HCT116 (cell line): Measurements from ENCODE around the gene MAP3K5. TPM values are rescaled to one million over a fixed set of nuclear protein-coding genes. Genes with fewer than 3 reads are reported as not detected.

Experiments
- ATAC-seq: fragments of 200-7000 bp; cut with Tn5 transposase; 2 replicates; pipeline ENCODE4 v1.9.1; 2020; ENCODE audit warnings: mild to moderate bottlenecking, moderate library complexity
- BruUV-seq: library from RNA; stranded (reverse); fragments of 400-500 nt; replicated peaks from 2 replicates; lab custom pipeline; 2021; lab: Mats Ljungman, UMichigan
- CTCF ChIA-PET: fragments of 300-600 bp; sonication (Branson Sonifier 250); formaldehyde crosslinking; loops from one replicate; lab custom pipeline; 2021; ENCODE audit warnings: antibody characterized with exemption; lab: Charles Lee
- POLR2A ChIA-PET: fragments of 300-600, 350-600 bp; sonication (Branson Sonifier 250); formaldehyde crosslinking; loops from one replicate; lab custom pipeline; 2021; ENCODE audit warnings: antibody characterized with exemption; lab: Charles Lee
- RAD21 ChIA-PET, 2 experiments: fragments of 300-600 bp; sonication (Branson Sonifier 250); formaldehyde crosslinking; loops; one replicate each; lab custom pipeline; 2023; ENCODE audit warnings: low total read pairs in 2 of 2; ENCODE audit not compliant: uncharacterized antibody in 2 of 2, unreplicated experiment in 2 of 2, low non-redundant PET in 1 of 2; lab: Charles Lee
- DNase-seq: peaks from one replicate; pipeline ENCODE4 v3.0.0-alpha.2; 2010; ENCODE audit warnings: low read depth, low spot score
- H2AFZ ChIP-seq: fragments of 200-600 bp; shearing (Covaris generic), sonication (generic); 2 replicates; pipeline ENCODE4 v1.6.1; 2017; ENCODE audit warnings: low read depth, mixed run types, mixed read lengths, antibody characterized with exemption, low read length; ENCODE audit not compliant: poor library complexity, severe bottlenecking
- H3K27ac ChIP-seq: 2 replicates; pipeline ENCODE4 v1.5.1; 2012; ENCODE audit warnings: low read depth, low read length
- H3K27me3 ChIP-seq: fragments of 200-600 bp; sonication (generic); 2 replicates; pipeline ENCODE4 v1.6.1; 2016; ENCODE audit warnings: mixed run types, low read length, mixed read lengths; ENCODE audit not compliant: insufficient read depth
- H3K36me3 ChIP-seq, 2 experiments: fragments of 200-500 bp in 1 of 2; fragments of 200-600 bp in 1 of 2; sonication (Bioruptor generic) in 1 of 2; sonication (generic) in 1 of 2; 2 replicates each; pipeline versions ENCODE4 v1.5.1 to v1.6.1; 2014 to 2016; ENCODE audit warnings: low read length in 2 of 2, inconsistent platforms in 1 of 2, mixed read lengths in 1 of 2, mixed run types in 1 of 2; ENCODE audit not compliant: insufficient read depth in 2 of 2, control insufficient read depth in 1 of 2
- H3K4me1 ChIP-seq, 2 experiments: fragments of 200-600 bp in 1 of 2; sonication (generic) in 1 of 2; 2 replicates each; pipeline versions ENCODE4 v1.5.1 to v1.6.1; 2012 to 2017; ENCODE audit warnings: low read length in 2 of 2, inconsistent platforms in 1 of 2, mild to moderate bottlenecking in 1 of 2, mixed read lengths in 1 of 2, mixed run types in 1 of 2, moderate library complexity in 1 of 2; ENCODE audit not compliant: insufficient read depth in 2 of 2, control insufficient read depth in 1 of 2
- H3K4me2 ChIP-seq: fragments of 200-600 bp; sonication (generic); 2 replicates; pipeline ENCODE4 v1.6.1; 2017; ENCODE audit warnings: mixed run types, low read length, mixed read lengths
- H3K4me3 ChIP-seq, 2 experiments: fragments of 200-600 bp in 1 of 2; sonication (generic) in 1 of 2; replicated peaks in 1 of 2; 2 replicates each; pipeline ENCODE4 v1.5.1; 2011 to 2016; ENCODE audit warnings: low read length in 2 of 2, control low read depth in 1 of 2, low read depth in 1 of 2, mild to moderate bottlenecking in 1 of 2, mixed read lengths in 1 of 2, mixed run types in 1 of 2
- H3K79me2 ChIP-seq: fragments of 200-600 bp; sonication (generic); 2 replicates; pipeline ENCODE4 v1.6.1; 2017; ENCODE audit warnings: mild to moderate bottlenecking, mixed run types, low read length, moderate library complexity, mixed read lengths; ENCODE audit not compliant: insufficient read depth
- H3K9ac ChIP-seq: fragments of 200-600 bp; sonication (generic); 2 replicates; pipeline ENCODE4 v1.6.1; 2016; ENCODE audit warnings: low read length, mixed read lengths
- H3K9me2 ChIP-seq: fragments of 200-600 bp; sonication (generic), shearing (Covaris generic); 2 replicates; pipeline ENCODE4 v1.6.1; 2017; ENCODE audit warnings: mixed run types, mild to moderate bottlenecking, moderate library complexity; ENCODE audit not compliant: insufficient read depth
- H3K9me3 ChIP-seq, 2 experiments: fragments of 200-500 bp in 1 of 2; fragments of 200-600 bp in 1 of 2; sonication (Bioruptor generic) in 1 of 2; sonication (generic) in 1 of 2; 2 replicates each; pipeline ENCODE4 v1.6.1; 2014 to 2017; ENCODE audit warnings: low read length in 2 of 2, mixed read lengths in 2 of 2, inconsistent platforms in 1 of 2, low read depth in 1 of 2, mild to moderate bottlenecking in 1 of 2, mixed run types in 1 of 2, moderate library complexity in 1 of 2; ENCODE audit not compliant: control insufficient read depth in 1 of 2, insufficient read depth in 1 of 2
- H4K20me1 ChIP-seq: fragments of 200-600 bp; sonication (generic), shearing (Covaris generic); 2 replicates; pipeline ENCODE4 v1.6.1; 2017; ENCODE audit warnings: mixed run types, mild to moderate bottlenecking, moderate library complexity; ENCODE audit not compliant: insufficient read depth
- ATF3 ChIP-seq: IDR thresholded peaks from 2 replicates; pipeline ENCODE4 v1.6.1; 2012
- CEBPB ChIP-seq: IDR thresholded peaks from 2 replicates; pipeline ENCODE4 v1.6.1; 2012; ENCODE audit warnings: low read depth
- CTCF ChIP-seq, 3 experiments: fragments of 200-600 bp in 1 of 3; sonication (generic) in 1 of 3; IDR thresholded peaks in 2 of 3; conservative IDR thresholded peaks in 1 of 3; 2 replicates each; pipeline ENCODE4 v1.5.1; 2012 to 2017; ENCODE audit warnings: low read depth in 2 of 3, low read length in 2 of 3, antibody characterized with exemption in 1 of 3, borderline replicate concordance in 1 of 3, control low read depth in 1 of 3, mild to moderate bottlenecking in 1 of 3, mixed read lengths in 1 of 3, mixed run types in 1 of 3, moderate library complexity in 1 of 3; ENCODE audit not compliant: insufficient read depth in 1 of 3
- EZH2phosphoT487 ChIP-seq: fragments of 200-600 bp; IDR thresholded peaks from 2 replicates; pipeline ENCODE4 v1.6.1; 2018; ENCODE audit warnings: antibody characterized with exemption, borderline replicate concordance
- FOSL1 ChIP-seq: IDR thresholded peaks from 2 replicates; pipeline ENCODE4 v1.6.1; 2012; ENCODE audit warnings: low read depth
- RAD21 ChIP-seq: IDR thresholded peaks from 2 replicates; pipeline ENCODE4 v1.6.1; 2012; ENCODE audit warnings: low read depth, mild to moderate bottlenecking
- SIN3A ChIP-seq: IDR thresholded peaks from 2 replicates; pipeline ENCODE4 v1.6.1; 2012; ENCODE audit warnings: low read depth
- TCF7L2 ChIP-seq: IDR thresholded peaks from 2 replicates; pipeline ENCODE4 v1.7.0; 2011; ENCODE audit warnings: borderline replicate concordance, inconsistent platforms; ENCODE audit not compliant: insufficient read depth, insufficient read length; ENCODE audit errors: extremely low read depth
- intact Hi-C: fragments of 100-400 bp; cut with micrococcal nuclease; formaldehyde crosslinking; loops from 2 replicates; pipeline ENCODE4 v1.10.0; 2022
- total RNA-seq: library from RNA; stranded (reverse); gene quantifications from one replicate; pipeline ENCODE4 v1.2.1, GENCODE V29; 2021; ENCODE audit not compliant: unreplicated experiment

The MAP3K5 gene
- total RNA-seq, 1 experiment from 2014 or later, result 11.8 TPM

- Histone ChIP-seq H3K27me3 (no peaks in the 10 kb centered on the region), H3K9me2 (no peaks in the 10 kb centered on the region), H3K27ac (no peak overlapping the region), H3K4me2 (no peak overlapping the region), H3K4me3 (no peak overlapping the region), H3K9ac (no peak overlapping the region), H3K4me1 (peaks cover 18 to 43% of the 10 kb centered on the region in 2 experiments), H2AFZ (no peak overlapping the region), H4K20me1 (no peaks in the 10 kb centered on the region), H3K79me2 (peaks cover 35% of the 10 kb centered on the region), H3K9me3 (no peaks in the 10 kb centered on the region), H3K36me3 (no peaks in the 10 kb centered on the region)
- POLR2A ChIA-PET, result no interaction called here
- RAD21 ChIA-PET, result no interaction called here
- DNase-seq, result no peak
- no peak for ATAC-seq
- CTCF ChIA-PET, result no interaction called here
- TF ChIP-seq CEBPB, result no peak
- TF ChIP-seq CTCF (IDR thresholded peaks at IDR 0.05 in 2 of 3, conservative IDR thresholded peaks at IDR 0.05 in 1 of 3; ENCODE audit: borderline replicate concordance in 1 of 3, insufficient read depth in 1 of 3, low read depth in 2 of 3, low read length in 2 of 3), result no peak
- TF ChIP-seq SIN3A, result no peak
- no peak for TF ChIP-seq ATF3
- TF ChIP-seq EZH2phosphoT487, result no peak
- no peak for TF ChIP-seq FOSL1
- no peak for TF ChIP-seq RAD21
- no peak for TF ChIP-seq TCF7L2
- no TSS peak for BruUV-seq
- intact Hi-C loops, result no loop called here
Measured at GRCh38 chr6:136784910-136785746, 7.1 kb downstream of the MAP3K5 start.
